ENCODE results near the gene PHF21A. TPM values are rescaled to one million over a fixed set of nuclear protein-coding genes. Genes with fewer than 3 reads are reported as not detected.
A peak's percentile ranks its signal among the peaks of the same experiment; 100 is the strongest.
"Not testable (repeated sequence)": the region's sequence is repeated elsewhere in the genome, so short reads cannot be mapped to it uniquely, and the experiment has no call there.

Gene PHF21A
- total RNA-seq, 1 experiment from 2014 or later, result 24.6 TPM

DNA sequence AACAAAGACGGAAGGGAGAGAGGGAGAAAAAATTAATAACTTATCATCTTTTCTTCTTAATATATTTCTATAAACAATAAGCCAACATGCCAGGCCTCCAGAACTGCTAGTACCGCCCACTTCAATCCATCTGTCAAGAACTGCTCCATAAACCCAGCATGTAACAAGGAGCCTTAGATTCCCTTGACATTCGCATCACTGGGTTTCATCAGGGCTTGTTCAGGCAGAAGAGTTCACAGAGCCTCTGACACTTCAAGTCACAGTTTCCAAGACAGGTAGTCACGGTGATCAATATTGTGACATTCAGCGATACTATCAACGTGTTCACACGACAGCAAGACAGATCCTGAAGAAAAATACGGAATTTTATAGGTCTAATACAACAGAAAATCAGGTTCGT is 137.1 kb downstream of the PHF21A start:
- no peak for DNase-seq (ENCODE audit: low spot score)

DNA sequence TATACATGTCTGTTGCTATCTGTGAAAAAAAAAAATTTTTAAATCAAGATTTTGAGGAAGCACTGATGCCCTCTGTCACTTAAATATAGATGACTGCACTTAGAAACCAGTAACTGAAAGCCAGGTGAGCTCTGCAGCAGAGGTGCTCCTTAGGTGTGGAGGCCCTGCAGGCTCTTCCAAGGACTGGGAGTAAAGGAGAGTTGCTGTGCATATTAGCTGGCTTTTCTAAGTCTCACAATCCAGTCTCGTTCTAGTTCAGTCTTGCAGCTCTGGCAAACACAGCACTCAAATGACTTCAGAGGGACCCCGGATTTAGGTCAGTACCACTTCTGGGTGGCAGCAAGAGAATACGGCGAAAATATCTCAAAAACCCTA is 137.8 kb downstream of the PHF21A start:
- DNase-seq (ENCODE audit: low spot score), result no peak

DNA sequence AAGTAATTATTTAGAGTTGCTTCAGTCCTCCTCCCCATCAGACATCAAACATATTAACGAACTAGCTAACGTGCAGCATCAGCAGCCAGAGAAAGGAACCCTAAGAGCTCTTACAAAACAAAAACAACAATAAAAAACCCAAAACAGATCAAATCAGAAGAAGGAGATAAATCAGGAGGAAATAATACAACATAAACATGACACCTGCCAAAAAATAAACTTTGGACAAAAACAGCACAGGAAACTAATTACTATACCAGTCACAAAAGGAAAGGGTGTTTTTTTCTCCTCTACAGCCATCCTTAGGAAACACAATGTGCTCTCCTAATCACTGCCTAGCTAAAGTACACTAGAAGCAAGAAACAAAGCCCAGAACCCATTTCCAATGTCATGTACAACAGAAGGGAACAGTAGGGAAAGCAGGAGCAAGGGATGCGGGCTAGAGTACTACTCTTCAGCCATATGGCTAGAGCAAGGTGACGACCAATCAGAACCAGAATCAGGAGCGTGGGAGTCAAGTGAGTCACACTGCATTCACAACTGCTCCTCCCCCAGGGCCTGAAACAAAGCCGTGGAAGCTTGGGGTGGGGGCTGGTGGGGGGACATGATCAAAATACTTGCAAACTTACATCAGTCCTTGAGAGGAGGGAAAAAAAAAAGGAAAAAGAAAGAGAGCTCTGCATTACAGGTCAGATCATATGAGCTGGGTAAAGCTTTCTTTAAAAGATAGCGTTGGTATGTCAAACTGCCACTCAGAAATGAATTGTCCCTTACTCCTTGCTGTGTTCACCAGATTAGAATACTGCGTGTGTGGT is 138.4 kb downstream of the PHF21A start:
- DNase-seq (ENCODE audit: low spot score), result peak; percentile 86

DNA sequence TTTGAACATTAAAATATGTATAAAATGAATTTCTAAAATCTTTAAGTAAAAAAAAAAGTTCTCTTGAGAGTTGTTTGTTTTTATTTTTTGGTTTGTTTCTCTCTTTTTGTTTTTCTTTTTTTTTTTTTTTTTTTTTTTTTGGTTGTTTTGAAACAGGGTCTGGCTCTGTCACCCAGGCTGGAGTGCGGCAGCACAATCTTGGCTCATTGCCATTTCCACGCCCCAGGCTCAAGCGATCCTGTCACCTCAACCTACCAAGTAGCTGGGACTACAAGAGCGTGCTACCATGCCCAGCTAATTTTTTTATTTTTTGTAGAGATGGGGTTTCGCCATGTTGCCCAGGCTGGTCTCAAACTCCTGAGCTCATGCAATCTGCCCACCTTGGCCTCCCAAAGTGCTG is 139.4 kb downstream of the PHF21A start:
- not testable (repeated sequence) for DNase-seq (ENCODE audit: low spot score)

DNA sequence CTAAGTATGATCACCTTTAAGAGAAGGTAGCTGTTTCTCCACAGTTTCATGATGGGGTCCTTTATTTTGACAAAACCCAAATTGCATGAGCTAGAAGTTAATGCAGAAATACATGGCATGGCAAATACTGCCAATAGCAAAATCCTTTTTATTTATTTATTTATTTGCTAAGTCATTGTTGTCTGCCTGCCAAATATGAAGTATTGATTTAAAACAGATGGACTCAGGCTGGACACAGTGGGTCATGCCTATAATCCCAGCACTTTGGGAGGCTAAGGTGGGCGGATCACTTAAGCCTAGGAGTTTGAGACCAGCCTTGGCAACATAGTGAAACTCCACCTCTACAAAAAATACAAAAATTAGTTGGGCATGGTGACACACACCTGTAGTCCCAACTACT is 146.4 kb downstream of the PHF21A start:
- DNase-seq (ENCODE audit: low spot score), result no peak

DNA sequence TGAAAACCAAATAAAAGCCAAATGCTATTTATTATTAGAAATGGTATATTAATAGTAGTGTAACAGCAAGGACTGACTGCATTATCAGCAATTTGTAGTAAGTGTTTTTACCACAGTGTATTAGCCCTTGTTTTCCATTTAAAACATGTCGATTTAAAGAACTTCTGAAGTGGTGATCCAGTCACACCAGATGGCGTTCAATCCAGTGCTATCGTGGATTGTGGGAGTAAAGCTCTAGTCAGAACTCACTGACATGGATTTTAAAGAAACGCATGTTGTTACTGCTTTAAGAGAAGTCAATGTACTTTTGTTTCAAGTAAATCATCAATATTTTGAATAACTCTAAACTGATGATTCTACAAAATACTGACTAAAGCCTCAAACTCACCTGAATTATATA is 147.7 kb downstream of the PHF21A start:
- DNase-seq (ENCODE audit: low spot score), result no peak

DNA sequence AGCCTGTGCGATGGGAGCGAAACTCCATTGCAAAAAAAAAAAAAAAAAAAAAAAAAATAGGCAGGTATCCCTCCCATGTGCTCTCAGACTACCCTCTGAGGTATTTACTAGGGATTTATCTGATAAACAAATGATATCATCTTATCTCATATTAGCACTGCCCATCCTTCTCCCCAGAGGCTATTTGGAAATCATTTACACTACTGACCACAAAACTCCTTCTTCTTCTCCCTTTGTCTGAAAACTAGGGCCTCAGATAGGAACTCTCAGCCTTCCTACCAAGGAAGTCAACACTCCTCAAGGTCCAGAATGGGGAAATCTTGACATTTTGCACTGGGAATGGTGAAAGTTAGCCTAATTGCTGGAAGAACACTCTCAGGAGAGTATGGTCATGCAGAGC is 152.4 kb downstream of the PHF21A start:
- no peak for DNase-seq (ENCODE audit: low spot score)

DNA sequence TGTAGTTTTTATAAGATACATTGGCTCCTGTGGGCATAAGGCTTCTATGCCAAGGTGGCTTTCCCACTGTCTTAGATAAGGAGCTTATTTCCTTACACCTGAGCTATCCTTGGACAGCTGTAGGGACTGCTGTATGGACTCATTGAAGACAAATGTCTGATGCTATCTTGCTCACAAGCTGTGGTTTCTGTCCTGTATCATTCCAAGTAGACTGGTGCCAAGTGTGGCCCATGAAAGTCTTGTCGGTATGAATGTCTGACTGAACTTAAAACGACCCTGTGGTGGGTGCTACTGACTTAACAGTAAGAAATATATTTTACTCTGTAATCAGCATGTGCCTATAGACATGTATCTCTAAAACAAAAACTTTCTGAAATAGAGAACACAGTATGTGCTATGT is 153.7 kb downstream of the PHF21A start:
- no peak for DNase-seq (ENCODE audit: low spot score)

DNA sequence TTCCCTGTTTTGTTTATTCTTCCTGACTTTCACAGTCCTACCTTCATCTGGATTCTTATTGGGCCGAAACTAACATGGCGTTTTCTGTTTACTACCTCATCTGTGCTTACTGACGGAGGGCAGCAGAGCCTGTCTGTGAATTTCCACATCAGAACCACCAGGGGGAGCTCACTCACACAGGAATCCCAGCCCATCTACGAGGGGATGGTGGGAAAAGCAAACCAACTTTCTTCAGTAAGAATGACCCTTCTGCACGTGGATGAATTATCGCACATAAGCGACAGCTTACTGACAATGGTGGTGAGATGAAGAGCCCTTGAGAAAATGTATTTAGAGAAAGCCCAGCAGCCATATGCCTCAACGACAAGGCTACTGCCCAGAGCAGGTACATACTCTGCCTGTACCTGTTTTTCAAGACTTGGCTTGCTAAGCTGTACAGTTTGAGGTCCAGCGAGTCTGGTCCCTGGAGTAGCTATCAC is 156.3 kb downstream of the PHF21A start:
- peak; percentile 74 for DNase-seq (ENCODE audit: low spot score)

DNA sequence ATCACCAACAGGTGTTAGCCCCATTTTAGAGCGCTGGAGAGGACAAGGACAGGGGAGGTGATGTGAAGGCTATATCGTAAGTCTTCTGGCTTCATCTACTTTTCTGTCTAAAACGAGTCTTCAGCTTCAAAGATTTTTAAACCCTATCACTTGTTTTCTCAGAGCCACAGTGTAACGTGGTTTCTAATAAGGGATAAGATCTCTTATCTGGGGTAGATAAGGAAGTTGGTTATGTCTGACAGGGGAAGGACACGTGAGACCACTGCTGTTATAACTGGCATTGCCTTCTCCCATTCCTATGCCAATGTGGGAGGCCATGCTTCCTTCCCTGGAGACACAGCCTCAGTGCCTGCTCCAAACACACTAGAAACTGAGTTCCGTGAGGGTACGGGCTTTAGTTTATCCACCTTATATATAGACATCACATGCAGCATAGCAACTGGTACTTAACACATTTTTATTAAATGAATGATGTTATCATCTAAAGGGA is 159.5 kb downstream of the PHF21A start:
- DNase-seq (ENCODE audit: low spot score), result no peak

DNA sequence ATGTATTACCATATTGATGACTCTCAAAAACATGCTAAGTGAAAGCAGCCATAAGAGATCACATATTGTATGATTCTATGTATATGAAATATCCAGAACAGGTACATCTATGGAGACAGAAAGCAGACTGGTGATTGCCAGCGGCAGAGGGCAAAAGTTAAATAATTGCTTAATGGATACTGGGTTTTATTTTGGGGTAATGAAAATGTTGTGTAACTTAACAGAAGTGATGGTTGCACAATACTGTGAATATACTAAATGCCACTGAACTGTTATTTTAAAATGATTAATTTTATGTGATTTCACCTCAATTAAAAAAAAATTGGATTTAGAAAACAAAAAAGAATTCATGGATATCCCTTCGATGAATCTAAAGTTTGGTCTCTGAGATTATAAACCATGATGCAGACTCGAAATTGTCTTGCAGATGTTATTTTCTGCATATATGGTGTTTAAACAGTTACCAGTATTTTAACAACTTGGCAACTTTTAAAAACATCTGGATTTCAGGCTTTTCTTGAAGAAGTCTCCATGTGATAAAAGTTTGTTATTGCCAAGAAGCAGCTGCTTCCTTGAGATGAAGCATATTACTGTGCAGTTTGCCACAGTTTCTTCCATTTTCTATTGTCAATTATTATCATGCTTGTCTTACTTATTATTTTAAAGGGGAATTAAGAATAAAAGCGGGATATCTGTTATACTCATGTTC is 160.7 kb downstream of the PHF21A start:
- no peak for DNase-seq (ENCODE audit: low spot score)

DNA sequence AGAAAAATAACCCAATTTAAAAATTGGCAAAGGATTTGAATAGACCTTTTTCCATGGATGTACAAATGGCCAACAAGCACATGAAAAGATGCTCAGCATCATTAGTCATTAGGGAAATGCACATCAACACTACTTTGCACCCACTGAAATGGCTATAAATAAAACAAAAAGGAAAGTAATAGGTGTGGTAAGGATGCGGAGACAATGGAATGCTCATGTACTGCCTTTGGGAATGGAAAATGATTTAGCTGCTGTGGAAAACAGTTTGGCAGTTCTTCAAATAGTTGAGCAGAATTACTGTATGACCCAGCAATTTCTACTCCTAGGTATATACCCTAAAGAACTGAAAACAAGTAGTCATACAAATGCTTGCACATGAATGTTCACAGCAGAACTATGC is 161.4 kb downstream of the PHF21A start:
- DNase-seq (ENCODE audit: low spot score), result peak; percentile 79

DNA sequence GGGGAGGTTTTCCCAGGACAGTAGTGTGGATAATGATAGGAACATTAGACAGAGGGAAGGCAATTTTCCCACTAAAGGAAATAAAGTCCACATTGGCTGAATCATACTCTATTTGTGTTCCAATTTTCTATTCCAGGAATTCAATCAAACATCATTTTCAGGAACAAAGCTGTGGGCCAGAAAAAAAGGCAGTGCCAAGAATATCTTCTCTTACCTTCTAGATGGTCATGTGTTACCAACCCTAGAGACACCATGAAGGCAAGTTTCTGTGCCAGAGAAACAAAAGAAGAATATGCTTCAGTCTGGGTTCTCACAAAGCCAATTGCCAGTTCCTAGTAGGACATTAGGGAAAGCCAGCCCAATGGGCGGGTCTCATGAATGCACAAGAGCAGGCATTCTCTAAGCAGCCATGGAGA is 171.3 kb downstream of the PHF21A start:
- no peak for DNase-seq (ENCODE audit: low spot score)

DNA sequence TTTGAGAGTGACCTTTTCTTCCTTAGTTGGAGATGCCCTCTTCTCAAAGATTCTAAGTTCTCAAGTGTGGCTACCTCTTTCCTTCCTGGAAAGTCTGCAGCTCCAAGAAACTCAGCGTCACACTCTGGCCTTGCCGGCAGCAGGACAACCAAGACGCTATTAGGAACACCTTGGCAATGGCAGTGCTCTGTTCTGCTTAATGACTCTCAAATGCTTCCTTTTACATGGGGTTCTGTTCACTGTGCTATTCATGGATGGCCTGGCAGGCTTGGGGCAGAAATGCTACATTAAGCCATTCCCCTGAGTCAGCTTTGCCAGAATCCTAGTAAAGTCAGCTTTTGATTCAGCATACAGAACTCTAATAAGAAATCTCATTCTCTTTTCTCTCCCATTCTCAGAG is 172.9 kb downstream of the PHF21A start:
- no peak for DNase-seq (ENCODE audit: low spot score)

DNA sequence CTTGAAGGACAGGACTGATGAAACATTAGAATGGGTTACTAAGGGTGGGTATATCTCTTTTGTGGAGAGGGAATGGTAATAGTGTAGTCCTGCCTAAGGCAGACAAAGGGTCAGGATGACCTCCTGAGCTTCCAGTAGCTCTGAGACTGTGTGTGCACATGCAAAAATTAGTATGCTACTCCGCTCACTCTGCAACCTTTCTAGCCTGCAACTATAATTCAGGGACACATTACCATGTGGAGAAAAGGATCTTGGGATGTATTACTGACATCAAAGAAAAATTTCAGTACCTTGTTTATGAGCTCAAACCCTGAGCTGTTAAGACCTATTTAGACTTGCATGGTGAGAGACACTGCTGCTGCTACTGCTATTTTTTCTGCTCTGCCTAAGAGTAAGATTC is 173.4 kb downstream of the PHF21A start:
- DNase-seq (ENCODE audit: low spot score), result no peak

DNA sequence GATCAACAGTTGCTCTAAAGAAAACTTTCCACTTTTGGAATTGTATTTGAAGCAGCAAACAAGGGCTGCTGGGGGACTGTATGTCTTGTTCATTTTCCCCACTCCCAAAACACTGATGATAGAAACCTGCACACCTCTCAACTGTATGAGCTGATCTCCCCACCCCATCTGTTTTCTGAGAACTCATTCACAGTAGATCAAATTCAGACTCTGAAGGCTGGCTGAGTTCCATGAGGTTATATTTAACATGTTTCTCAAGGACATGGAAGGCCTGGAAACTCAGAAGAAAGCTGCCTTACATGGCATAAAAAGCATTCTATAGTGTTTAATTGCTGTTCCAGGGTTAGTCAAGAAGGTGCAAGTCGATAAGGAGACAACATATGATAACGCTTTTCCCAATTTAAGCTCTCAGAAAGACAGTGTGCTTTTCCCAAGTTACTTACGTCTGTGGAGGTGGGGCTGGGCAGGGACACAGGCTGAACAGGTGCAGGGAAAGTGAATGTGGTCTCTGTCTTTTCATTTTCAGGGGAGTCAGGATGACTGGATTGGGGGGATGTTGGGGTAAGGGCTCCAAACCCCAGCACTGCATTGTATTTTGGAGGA is 175.8 kb downstream of the PHF21A start:
- DNase-seq (ENCODE audit: low spot score), result no peak

DNA sequence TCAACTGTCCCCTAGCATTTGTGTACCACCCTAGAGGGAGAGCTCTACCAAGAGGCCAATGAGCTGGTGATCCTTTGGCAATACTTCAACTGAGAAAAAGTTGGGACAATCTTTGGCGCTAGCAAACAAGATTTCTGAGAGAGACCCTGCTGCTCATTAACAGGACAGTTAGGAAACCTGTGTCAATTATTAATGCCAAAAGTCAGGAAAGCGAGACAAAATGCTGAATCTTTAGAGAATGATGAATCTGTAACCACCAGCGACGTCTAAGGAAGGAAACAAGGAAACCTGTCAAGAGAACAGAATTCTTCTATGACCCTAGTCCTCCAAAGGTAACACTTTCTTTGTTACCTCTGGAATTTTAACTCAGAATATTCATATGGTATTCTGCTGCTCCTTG is 178.9 kb downstream of the PHF21A start:
- no peak for DNase-seq (ENCODE audit: low spot score)

DNA sequence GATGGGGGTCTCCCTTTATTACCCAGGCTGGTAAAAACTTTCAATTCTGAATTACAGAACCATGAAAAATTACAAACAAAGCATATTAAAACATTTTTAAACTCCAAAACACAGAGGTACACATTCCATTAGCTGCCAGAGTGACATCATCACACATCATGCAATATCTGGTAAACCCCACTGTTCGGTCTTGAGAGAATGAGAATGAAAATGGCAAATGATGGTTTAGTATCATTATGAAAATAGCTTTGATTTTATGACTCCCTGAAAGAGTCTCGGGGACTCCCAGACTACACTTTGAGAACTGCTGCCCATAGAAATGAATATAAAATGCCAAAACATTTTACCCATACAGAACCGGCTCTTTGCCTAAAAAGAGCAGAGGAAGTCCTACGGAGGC is 180.0 kb downstream of the PHF21A start:
- DNase-seq (ENCODE audit: low spot score), result no peak

DNA sequence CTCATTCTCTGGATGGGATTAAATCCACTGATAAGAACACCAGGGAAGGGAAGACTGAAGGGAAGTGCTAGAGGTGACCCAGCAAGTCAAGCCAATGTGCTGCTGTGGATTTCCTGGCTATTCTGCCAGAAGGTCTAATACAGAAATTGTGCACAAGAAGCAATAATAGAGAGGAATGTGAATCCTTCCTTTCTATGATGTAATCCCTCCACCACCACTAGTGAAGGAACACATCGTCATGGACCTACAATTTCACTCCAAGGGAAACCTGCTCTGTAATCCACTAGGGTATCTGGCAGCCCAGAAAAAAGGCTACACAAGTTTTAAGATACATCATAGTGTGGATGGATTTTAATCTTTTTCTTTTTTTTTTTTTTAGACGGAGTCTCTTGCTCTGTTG is 181.4 kb downstream of the PHF21A start:
- no peak for DNase-seq (ENCODE audit: low spot score)

DNA sequence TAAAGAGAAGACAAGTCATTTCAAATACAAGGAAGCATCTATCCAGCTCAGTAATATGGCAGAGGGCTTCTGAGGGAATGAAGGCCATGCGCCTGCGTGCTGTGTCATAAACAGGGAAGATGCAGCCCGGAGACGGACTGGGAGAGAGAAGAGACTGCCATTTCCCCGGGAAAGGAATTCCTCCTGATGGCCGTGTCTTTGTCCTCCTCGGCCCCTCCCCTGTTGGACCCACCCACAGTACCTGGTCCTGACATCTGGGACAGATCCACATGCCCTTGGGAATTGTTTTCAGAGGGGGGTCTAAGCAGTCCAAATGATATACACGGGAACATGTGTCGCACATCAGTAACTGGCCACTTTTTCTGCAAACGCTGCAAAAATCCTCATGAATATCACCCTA is 183.3 kb downstream of the PHF21A start:
- DNase-seq (ENCODE audit: low spot score), result no peak

DNA sequence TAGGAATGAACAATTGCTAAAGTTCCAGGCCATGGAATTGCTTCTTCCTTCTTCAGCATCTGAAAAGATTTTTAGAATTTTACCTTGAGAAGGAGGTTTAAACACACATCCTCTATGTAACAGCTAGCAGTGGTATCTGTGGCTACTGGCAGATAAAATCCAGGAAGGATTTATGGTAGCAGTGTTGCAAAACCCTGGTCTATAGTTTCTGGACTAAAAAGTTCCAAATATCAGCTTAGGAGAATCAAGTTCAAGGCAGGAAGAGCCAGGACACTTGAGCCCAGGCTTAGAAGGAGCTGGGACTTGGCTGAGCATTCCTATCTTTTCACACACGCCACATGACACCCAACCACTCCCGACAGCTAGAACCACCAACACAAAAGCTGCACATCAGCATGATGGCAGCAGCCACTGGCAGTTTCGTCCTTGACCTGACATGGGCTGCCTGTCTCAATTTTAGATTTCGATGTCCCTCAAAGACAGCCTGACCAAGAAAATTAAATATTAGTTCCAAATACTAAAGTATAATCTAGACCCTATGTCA is 184.7 kb downstream of the PHF21A start:
- no peak for DNase-seq (ENCODE audit: low spot score)

DNA sequence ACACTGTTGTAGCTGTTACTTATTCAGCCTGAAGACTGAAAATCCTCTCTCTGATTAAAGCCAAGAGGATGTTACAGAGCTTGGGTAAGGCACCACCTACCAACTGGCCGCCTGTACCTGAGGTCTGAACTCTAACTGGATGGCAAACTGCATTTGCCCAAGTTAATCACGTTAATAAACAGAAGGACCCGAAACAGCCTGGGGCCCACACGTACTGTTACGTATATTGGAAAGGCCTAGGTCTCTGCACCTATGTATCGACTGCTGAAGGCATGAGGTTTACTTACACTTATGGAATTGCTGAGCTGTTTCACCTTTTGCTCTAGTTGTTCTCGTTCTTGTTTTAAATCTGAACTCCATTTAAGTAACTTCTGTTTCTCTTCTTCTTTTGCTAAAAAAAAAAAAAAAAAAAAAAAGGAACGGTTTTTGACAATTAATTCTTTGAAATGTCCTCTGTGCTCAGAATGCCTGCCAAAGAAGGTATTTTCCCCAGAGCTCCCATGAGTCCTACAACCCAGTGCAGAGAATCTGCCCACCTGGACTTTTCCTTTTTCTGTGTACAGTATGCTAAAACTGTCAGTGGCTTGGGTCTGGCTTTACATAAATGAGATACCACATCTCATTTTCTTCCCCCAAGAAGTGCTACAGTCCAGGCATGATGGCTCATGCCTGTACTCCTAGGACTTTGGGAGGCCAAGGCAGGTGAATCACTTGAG is 185.7 kb downstream of the PHF21A start:
- DNase-seq (ENCODE audit: low spot score), result no peak

Data from A172 (cell line).